Activated T-cell treated with anti-CD3 and anti-CD28 coated beads for 4 hours (primary cell): ENCODE results near the gene ATXN7.

Experiments used
- DNase-seq: peaks from one replicate; pipeline ENCODE4 v3.0.0-alpha.2; 2020

ATXN7 gene

GRCh38 chr3:63934041-63934866 lies 70.6 kb downstream of the ATXN7 start:
- DNase-seq: no peak

GRCh38 chr3:63936925-63937324 lies 73.3 kb downstream of the ATXN7 start:
- no peak for DNase-seq

GRCh38 chr3:63937661-63938651 lies 74.3 kb downstream of the ATXN7 start:
- no peak for DNase-seq

GRCh38 chr3:63940389-63940757 lies 76.7 kb downstream of the ATXN7 start:
- DNase-seq: no peak

GRCh38 chr3:63942528-63942927 lies 78.9 kb downstream of the ATXN7 start:
- no peak for DNase-seq

- no peak for DNase-seq
Observed at GRCh38 chr3:63943678-63944077, 80.0 kb downstream of the ATXN7 start.

- DNase-seq: no peak
Observed at GRCh38 chr3:63945558-63946096, 82.0 kb downstream of the ATXN7 start.

- no peak for DNase-seq
Observed at GRCh38 chr3:63946753-63947152, 83.1 kb downstream of the ATXN7 start.

GRCh38 chr3:63947594-63947993 lies 83.9 kb downstream of the ATXN7 start:
- DNase-seq: no peak

GRCh38 chr3:63949005-63949404 lies 85.3 kb downstream of the ATXN7 start:
- no peak for DNase-seq

- no peak for DNase-seq
Observed at GRCh38 chr3:63950698-63951097, 87.0 kb downstream of the ATXN7 start.

GRCh38 chr3:63951492-63952247 lies 88.0 kb downstream of the ATXN7 start:
- no peak for DNase-seq

- DNase-seq: no peak
Observed at GRCh38 chr3:63952248-63952594, 88.6 kb downstream of the ATXN7 start.

- no peak for DNase-seq
Observed at GRCh38 chr3:63954182-63954581, 90.5 kb downstream of the ATXN7 start.

GRCh38 chr3:63955036-63955650 lies 91.5 kb downstream of the ATXN7 start:
- no peak for DNase-seq

GRCh38 chr3:63955830-63956545 lies 92.3 kb downstream of the ATXN7 start:
- no peak for DNase-seq

- no peak for DNase-seq
Observed at GRCh38 chr3:63959146-63959545, 95.5 kb downstream of the ATXN7 start.

- DNase-seq: no peak
Observed at GRCh38 chr3:63960048-63960711, 96.5 kb downstream of the ATXN7 start.

GRCh38 chr3:63961891-63962290 lies 98.2 kb downstream of the ATXN7 start:
- no peak for DNase-seq

- DNase-seq: no peak
Observed at GRCh38 chr3:63963496-63963895, 99.8 kb downstream of the ATXN7 start.
